ENCODE results near the gene PCNX2. TPM values are rescaled to one million over a fixed set of nuclear protein-coding genes. Genes with fewer than 3 reads are reported as not detected.

Gene PCNX2
- total and polyA plus RNA-seq, 2 of the 8 experiments (the other 6 are each of a cell fraction or from before 2014, with no cell fraction given): 46.1 to 57.6 TPM

DNA sequence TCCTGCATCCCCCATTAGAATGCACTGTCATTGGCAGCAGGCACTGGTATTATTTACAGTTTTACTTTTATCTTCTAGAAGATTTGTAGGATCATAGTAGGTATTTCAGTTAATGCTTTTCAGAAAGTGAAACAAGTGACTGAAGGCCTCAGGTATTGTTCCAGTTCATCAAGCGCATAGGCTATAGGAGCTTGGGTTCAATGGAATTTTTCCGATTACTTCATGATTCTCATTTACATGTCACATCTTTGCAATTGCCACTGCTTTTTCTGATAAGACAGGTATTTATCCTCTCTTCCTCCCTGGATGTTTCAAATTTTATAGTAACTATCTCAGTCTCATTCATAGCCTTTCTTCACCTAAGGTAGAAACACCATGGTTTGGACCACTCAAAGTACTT lies 183.8 kb downstream of the PCNX2 start (continued):
- TF ChIP-seq JUN (IDR thresholded peaks at IDR 0.05; ENCODE audit: low read depth, low read length) (no peak), HDAC2 (IDR thresholded peaks at IDR 0.05; ENCODE audit: borderline replicate concordance in 1 of 2, low read depth in 2 of 2, low read length in 2 of 2) (no peak), CREB1 (IDR thresholded peaks at IDR 0.05) (no peak), TBP (IDR thresholded peaks at IDR 0.05; ENCODE audit: low read depth, low read length) (no peak), ASH2L (IDR thresholded peaks at IDR 0.05; ENCODE audit: low read length) (no peak), NANOG (IDR thresholded peaks at IDR 0.05; ENCODE audit: insufficient read depth, low read depth, low read length, poor library complexity, severe bottlenecking) (no peak), KDM1A (IDR thresholded peaks at IDR 0.05; ENCODE audit: borderline replicate concordance, low read length) (no peak), SRF (IDR thresholded peaks at IDR 0.05; ENCODE audit: low read depth, low read length) (no peak), RAD21 (IDR thresholded peaks at IDR 0.05 in 1 of 2, conservative IDR thresholded peaks at IDR 0.05 in 1 of 2; ENCODE audit: low read depth in 2 of 2, low read length in 2 of 2) (no peak)
